ENCODE results near the gene ATP4B. TPM values are rescaled to one million over a fixed set of nuclear protein-coding genes. Genes with fewer than 3 reads are reported as not detected.

Gene ATP4B
- total and polyA plus RNA-seq, 2 donors from 2014 or later = 0.16 to 0.45 TPM

- TF ChIP-seq CTCF (IDR thresholded peaks at IDR 0.05; ENCODE audit: borderline replicate concordance, extremely low read depth, insufficient read depth) = no peak
- Histone ChIP-seq H3K4me3 (ENCODE audit: low read length in 3 of 3) (no peak overlapping the region), H3K36me3 (ENCODE audit: control insufficient read depth in 2 of 3, insufficient read depth in 3 of 3, low read length in 3 of 3) (peaks cover 2 to 26% (median 15%) of the 10 kb centered on the region in 3 donors), H3K9me3 (ENCODE audit: control insufficient read depth in 2 of 3, insufficient read depth in 1 of 3, low read length in 3 of 3) (no peaks in the 10 kb centered on the region), H3K4me1 (ENCODE audit: control insufficient read depth in 2 of 3, insufficient read depth in 2 of 3, low read depth in 1 of 3, low read length in 3 of 3) (peaks cover 2 to 5% (median 5%) of the 10 kb centered on the region in 3 donors), H3K9ac (ENCODE audit: low read length in 3 of 3) (no peak overlapping the region), H3K27me3 (ENCODE audit: control insufficient read depth, insufficient read depth, low read length) (no peaks in the 10 kb centered on the region), H3K27ac (ENCODE audit: low read depth in 2 of 2, low read length in 2 of 2) (no peak overlapping the region)
- DNase-seq (peak in 1 of 5 donors; percentile 50), FAIRE-seq (no peak)
- intact Hi-C loops (cut with DNase I) = no loop called here
Observed at GRCh38 chr13:113641426-113641825, 16.6 kb downstream of the ATP4B start.

GRCh38 chr13:113639616-113640262 lies 18.3 kb downstream of the ATP4B start:
- Histone ChIP-seq H3K4me3 (ENCODE audit: low read length in 3 of 3) (no peak overlapping the region), H3K9ac (ENCODE audit: low read length in 3 of 3) (no peak overlapping the region), H3K27me3 (ENCODE audit: control insufficient read depth, insufficient read depth, low read length) (no peaks in the 10 kb centered on the region), H3K36me3 (ENCODE audit: control insufficient read depth in 2 of 3, insufficient read depth in 3 of 3, low read length in 3 of 3) (peaks cover 2 to 38% (median 16%) of the 10 kb centered on the region in 3 donors), H3K4me1 (ENCODE audit: control insufficient read depth in 2 of 3, insufficient read depth in 2 of 3, low read depth in 1 of 3, low read length in 3 of 3) (peaks cover 2 to 5% (median 5%) of the 10 kb centered on the region in 3 donors), H3K9me3 (ENCODE audit: control insufficient read depth in 2 of 3, insufficient read depth in 1 of 3, low read length in 3 of 3) (no peaks in the 10 kb centered on the region), H3K27ac (ENCODE audit: low read depth in 2 of 2, low read length in 2 of 2) (no peak overlapping the region)
- FAIRE-seq (no peak), DNase-seq (peak in 2 of 5 donors; percentile 26 to 46)
- intact Hi-C loops (cut with DNase I) = no loop called here
- TF ChIP-seq CTCF (IDR thresholded peaks at IDR 0.05; ENCODE audit: borderline replicate concordance, extremely low read depth, insufficient read depth) = no peak

GRCh38 chr13:113638806-113639205 lies 19.2 kb downstream of the ATP4B start:
- H3K4me3 ChIP-seq (ENCODE audit: low read length in 3 of 3) = no peak overlapping the region
- H3K4me1 ChIP-seq (ENCODE audit: control insufficient read depth in 2 of 3, insufficient read depth in 2 of 3, low read depth in 1 of 3, low read length in 3 of 3) = peaks cover 0 to 4% (median 0%) of the 10 kb centered on the region in 3 donors
- FAIRE-seq (no peak), DNase-seq (peak in 1 of 5 donors; percentile 19)
- H3K36me3 ChIP-seq (ENCODE audit: control insufficient read depth in 2 of 3, insufficient read depth in 3 of 3, low read length in 3 of 3) = peaks cover 2 to 47% (median 21%) of the 10 kb centered on the region in 3 donors
- H3K9ac ChIP-seq (ENCODE audit: low read length in 3 of 3) = no peak overlapping the region
- H3K9me3 ChIP-seq (ENCODE audit: control insufficient read depth in 2 of 3, insufficient read depth in 1 of 3, low read length in 3 of 3) = no peaks in the 10 kb centered on the region
- H3K27ac ChIP-seq (ENCODE audit: low read depth in 2 of 2, low read length in 2 of 2) = no peak overlapping the region
- no peaks in the 10 kb centered on the region for H3K27me3 ChIP-seq (ENCODE audit: control insufficient read depth, insufficient read depth, low read length)
- intact Hi-C loops (cut with DNase I) = no loop called here
- no peak for TF ChIP-seq CTCF (IDR thresholded peaks at IDR 0.05; ENCODE audit: borderline replicate concordance, extremely low read depth, insufficient read depth)
